GM18909 (cell line): Measurements from ENCODE around the gene TTC28.

Experiments
- ATAC-seq: cut with Tn5 transposase; IDR thresholded peaks from one replicate; pipeline ENCODE4 v1.9.1; 2021; ENCODE audit warnings: mild to moderate bottlenecking; ENCODE audit not compliant: unreplicated experiment, poor library complexity

Gene TTC28

GRCh38 chr22:27930331-27931060 lies 749.1 kb downstream of the TTC28 start:
- no peak for ATAC-seq
